ENCODE results near the gene ACACB.

GRCh38 chr12:109139791-109140190 lies 23.4 kb downstream of the ACACB start:
- TF ChIP-seq GATA2 (IDR thresholded peaks at IDR 0.05; ENCODE audit: low read depth, low read length) (no peak), GATA3 (IDR thresholded peaks at IDR 0.05; ENCODE audit: low read depth, low read length) (no peak)

Measured in SH-SY5Y (cell line).